Activated CD8-positive, alpha-beta memory T cell treated with anti-CD3 and anti-CD28 coated beads, Interleukin-2, amount 50 U/mL, for 24 hours (primary cell): Measurements from ENCODE around the gene UGT1A7.
"Not testable (repeated sequence)": the region's sequence is repeated elsewhere in the genome, so short reads cannot be mapped to it uniquely, and the experiment has no call there.

Experiments
- DNase-seq: peaks from one replicate; pipeline ENCODE4 v3.0.0-alpha.2; 2020; ENCODE audit errors: extremely low read depth

The UGT1A7 gene

DNA sequence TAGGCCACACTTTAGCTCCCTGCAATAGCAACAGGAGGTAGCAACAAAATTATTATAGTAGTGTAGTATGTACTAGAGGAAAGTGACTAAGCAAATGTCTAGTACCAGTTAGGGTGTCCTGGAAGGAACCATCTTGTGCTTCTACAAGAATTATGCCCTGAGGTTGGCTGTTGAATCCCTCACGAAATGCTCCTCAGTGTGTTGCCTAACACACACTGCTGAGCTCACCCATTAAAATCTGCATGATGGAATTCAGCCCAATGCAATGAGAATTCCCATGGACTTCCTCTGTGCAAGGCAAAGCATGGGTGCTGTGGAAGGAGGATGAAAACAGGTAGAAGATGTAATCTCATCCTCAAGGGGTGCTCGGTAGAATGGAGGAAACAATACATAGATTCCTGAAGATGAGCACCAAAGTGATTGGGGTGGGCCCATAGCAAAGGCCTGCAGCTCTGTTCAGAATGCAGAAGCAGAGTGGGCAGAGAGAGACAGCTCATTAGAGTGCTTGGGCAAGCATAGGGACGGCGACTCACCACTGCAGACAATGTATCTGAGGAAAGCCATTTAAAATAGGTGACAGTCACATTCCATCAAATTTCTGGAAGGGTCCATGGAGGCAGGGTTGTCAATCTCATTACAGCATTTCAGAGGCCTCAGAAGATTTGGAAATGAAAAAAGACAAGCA lies 1.2 kb upstream of the UGT1A7 start:
- no peak for DNase-seq

DNA sequence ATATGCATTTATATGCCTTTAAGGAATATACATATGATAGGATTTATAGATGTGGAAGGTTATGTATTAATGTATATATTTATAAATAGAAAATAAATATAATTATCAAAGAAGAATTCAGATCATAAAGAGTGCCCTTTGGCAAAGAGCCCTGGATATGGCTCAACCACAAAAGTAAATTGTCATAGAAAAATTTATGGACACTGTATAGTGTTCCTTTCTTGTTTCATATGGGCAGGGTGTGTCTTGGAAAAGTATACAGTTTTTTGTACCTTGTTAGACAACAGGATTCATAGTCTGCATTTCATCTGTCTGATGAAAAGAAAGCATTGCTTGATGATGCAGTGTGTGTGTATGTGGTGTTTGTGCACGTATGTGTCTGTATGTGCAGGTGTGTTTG lies 2.9 kb downstream of the UGT1A7 start:
- DNase-seq: no peak

DNA sequence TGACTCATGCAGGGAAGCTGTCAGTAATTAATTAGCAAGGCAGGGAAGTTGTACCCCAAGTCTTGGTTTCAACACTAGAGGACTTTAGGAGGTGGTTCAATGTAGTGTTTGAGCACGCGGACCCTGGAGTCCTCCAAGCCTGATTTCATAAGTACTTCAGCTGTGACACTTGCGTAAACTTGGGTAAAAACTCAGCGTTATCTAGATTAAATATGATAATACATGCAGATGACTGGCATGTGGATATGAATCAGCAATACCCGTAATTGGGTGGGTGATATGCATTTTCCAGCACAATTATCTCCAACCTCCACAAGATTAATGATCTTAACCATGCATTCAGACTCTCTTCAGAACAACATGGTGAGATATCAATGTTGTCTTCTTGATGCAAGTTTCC lies 5.2 kb downstream of the UGT1A7 start:
- no peak for DNase-seq

DNA sequence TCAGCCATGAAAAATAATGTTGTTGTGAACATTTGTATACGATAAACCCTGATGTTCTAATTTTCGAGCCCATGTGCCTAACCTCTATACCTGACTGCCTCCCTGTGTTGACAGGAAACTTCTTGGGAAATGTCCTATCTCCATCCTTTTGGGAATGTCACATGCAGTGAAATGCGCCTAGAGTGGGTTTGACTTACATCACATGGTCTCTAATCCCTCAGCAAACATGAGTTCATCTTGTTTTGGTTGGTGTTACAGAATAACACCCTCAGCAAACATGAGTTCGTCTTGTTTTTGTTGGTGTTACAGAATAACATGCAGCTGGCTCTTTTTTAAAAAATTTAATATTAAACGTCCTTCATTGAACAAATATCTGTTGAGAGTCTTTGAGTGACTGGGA lies 6.6 kb downstream of the UGT1A7 start:
- no peak for DNase-seq

DNA sequence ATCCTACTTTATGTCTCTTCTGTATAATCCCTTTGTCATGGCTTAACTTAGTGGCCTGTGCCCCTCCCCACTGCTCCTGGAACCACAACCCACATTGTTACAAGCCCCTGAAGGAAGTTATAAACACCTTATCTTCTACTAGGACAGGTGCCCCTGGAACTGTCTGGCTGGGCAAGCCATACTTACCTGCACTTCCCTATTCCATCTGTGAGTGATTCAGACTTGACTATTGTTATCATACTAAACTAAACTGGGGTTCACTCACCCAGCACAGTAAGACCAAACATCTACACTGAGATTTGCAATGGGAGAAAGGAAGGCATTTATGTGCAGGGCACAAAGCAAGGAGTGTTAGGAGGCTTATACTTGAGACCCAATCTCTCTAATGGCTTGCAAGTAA lies 7.3 kb downstream of the UGT1A7 start:
- DNase-seq: no peak

DNA sequence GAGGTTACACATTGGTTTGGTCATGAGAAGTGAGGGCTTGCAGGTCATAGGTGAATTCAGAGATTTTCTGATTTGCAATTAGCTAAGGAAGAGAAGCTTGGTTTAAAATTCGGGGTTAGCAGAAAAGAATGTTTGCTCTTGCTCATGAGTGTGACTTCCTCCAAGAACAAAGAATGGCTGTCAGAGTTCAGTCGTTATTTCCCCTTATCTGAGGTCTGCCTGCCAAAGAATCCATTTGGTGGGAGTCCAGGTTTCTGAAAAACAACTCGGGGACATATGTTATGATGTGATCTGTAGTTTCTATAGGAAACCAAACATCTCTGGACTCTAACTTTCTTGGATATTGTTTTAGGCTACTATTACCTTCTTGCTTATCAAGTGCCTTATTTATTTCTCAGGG lies 7.8 kb downstream of the UGT1A7 start:
- no peak for DNase-seq

DNA sequence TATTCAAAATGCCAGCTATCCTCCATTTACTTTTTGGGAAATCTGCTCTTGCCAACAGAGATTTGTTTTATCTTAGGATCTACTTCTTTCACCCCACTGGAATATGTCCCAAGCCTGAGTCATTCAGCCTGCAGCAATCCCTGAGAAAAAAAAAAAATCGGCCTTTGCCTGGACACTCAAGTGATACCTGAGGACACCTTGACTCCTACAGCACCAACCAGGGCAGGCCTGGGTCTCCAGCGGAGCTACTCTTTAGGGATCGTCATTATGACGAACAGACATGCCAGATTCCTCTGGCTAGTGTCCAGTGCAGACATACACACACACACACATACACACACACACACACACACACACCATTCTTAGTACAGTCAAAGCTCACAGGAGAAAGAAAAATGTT lies 8.7 kb downstream of the UGT1A7 start:
- no peak for DNase-seq

DNA sequence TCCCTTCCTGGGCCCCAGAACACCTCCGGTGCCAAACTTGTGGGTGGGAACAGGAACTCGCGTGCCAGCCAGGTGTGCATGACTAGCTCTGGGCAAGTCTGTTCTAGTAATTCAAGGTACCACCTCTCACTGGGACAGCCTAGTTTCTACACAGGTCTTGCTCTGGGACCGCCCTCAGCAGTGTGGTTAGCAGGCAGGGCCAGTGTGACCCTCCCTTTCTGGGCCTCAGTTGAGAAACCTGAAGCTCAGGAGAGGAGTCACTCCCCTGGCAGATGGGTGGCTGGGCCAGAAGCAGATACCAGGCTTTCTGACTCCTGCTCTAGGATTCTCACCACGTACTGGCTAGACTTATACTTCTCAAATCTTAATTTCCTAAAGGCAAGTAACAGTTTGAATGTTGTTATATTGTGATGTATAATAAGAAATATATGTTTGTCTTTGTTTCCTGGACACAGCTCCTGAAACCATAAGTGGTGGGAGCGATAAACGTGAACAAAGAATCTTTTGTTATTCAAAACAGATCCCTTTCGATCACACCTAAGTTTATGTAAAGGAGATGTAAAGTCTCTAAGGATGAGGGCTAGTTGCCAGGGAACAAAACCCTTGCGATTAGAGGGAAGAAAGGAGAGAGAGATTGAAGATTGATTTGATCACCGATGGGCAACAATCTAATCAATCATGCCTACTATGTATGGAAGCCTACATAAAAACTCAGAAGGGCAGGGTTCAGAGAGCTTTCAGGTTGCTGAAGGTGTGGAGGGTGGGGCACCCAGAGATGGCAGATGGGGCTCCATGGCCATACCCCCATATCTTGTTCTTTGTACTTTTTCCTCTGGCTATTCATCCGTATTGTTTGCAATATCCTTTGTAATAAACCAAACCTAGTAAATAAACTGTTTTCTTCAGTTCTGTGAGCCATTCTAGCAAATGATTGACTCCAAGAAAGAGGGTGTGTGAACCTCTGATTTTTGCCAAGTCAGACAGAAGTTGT lies 10.0 kb downstream of the UGT1A7 start:
- DNase-seq: no peak

DNA sequence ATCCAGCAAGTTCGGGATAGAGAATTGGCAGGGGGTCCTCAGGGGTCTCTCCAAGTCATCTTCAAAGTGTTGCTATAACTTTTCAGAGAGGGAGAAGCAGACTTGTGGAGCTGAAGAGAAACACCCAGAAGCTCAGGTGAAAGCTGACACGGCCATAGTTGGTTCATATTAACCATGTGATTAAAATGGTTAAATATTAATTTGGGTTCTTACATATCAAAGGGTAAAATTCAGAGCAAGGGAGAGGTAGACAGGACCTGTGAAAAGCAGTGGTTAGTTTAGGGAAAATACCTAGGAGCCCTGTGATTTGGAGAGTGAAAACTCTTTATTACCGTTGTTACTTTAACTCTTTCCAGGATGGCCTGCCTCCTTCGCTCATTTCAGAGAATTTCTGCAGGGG lies 10.9 kb downstream of the UGT1A7 start, which contains the start of gene UGT1A6:
Gene UGT1A6, plus strand, starts transcription at position 243 of the 400 bp plus-strand sequence. Its CDS starts 115 bp downstream, at position 358.
- no peak for DNase-seq

DNA sequence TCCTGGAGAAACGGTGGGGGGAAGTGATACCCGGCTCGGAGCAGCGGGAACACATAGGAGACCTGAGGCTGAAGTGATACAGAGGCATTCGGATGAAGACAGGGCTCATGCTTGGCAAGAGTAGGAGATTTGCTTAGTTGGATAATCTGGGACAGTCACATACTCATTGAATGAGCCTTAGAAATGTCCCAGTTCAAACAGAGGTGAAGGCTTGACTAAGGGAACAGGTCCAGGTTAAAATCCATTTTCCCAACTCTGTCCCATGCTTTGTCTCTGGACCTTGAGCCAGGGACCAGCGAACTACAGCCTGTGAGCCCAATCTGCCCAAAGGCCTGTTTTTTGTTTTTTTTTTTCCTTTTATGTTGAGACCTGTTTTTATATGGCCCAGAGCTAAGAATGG lies 12.3 kb downstream of the UGT1A7 start:
- DNase-seq: no peak

DNA sequence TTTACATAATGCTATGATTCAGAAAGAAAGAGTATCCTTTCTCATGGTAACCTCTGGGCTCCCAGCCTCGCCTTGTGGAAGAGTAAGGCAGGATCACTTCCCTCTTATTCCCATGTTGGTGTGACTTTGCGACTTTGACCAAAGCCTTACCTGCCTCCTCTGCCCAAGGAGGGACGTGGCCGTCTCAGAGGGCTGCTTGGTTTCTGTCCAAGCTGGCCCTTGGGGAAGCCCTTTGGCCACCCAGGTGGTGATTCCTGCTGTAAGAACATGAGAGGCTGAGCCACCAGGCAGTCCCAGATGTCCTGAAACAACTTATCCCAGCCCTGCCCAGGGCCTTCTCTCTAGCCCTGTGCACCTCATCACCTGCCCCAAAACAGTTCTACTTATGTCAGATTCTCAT lies 17.0 kb downstream of the UGT1A7 start:
- DNase-seq: no peak

DNA sequence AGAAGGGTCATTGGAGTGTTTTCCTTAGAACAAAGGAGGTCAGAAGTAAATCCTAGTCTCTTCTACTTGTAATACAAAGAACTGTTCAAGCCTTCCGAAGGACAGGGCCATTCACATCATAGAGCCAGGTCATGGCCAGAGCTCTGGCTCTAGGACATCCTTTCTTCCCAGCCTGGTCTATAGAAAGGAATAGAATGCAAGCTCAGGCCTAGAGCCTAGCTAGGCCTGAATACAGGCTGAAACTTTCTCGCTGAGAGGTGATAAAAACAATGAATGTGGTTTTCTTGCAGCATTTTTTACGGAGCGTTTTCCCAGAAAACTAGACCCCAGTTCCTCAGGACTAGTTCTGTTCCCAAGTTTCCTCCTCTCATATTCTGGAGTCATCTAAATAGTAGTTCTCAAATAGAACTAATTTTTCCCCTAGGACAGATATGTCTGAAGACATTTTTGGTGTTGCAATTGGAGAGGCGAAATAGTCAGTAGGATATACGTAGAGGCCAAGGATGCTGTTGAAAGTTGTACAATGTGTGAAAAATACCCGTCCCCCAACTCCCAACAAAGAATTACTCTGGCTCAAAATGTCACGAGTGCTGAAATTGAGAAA lies 17.8 kb downstream of the UGT1A7 start:
- DNase-seq: no peak

DNA sequence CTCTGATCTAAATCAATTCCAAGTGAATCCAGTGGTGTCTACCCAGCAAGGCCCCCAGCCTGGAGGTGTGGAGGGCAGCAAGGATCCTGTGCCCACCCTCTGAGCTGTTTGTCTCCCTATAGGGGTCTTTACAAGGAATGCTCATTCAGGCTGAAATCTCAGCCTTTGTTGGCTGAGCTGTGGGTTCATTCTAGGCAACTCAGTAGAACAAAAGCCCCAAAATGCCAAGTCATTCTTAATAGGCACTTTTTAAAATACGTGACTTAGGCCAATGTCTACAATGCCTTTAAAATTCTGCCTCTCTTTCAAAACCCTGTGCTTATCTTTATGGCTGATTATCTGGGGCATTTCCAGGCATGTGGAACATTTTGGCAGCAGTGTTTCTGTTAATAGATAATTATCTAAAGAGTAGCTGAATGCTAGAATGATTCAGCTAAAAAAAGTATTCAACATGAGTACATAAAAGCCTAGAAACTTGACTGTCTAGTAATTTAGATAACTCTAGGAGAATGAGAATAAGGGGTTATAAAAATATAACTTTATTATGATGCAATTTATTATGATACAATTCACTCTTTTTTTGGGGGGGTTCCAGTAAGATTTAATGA lies 18.4 kb downstream of the UGT1A7 start:
- no peak for DNase-seq

DNA sequence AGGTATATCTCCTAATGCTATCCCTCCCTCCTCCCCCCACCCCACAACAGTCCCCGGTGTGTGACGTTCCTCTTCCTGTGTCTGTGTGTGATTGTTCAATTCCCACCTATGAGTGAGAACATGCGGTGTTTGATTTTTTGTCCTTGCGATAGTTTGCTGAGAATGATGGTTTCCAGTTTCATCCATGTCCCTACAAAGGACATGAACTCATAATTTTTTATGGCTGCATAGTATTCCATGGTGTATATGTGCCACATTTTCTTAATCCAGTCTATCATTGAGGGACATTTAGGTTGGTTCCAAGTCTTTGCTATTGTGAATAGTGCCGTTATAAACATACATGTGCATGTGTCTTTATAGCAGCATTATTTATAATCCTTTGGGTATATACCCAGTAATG lies 19.1 kb downstream of the UGT1A7 start:
- not testable (repeated sequence) for DNase-seq

DNA sequence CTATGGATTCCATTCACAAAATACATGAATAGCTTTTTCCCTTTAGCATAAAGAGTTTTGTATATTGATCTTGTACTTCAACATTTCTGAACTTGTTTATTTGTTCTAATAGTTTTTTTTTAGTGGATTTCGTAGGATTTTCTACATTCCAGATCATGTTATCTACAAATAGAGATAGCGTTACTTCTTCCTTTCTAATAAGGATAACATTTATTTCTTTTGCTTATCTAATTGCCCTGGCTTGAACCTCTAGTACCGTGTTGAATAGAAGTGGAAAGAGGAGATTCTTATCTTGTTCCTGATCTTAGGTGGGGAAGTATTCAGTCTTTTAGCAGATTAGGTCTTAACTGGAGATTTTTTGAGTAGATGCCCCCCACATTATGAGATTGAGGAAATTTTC lies 20.5 kb downstream of the UGT1A7 start:
- no peak for DNase-seq

DNA sequence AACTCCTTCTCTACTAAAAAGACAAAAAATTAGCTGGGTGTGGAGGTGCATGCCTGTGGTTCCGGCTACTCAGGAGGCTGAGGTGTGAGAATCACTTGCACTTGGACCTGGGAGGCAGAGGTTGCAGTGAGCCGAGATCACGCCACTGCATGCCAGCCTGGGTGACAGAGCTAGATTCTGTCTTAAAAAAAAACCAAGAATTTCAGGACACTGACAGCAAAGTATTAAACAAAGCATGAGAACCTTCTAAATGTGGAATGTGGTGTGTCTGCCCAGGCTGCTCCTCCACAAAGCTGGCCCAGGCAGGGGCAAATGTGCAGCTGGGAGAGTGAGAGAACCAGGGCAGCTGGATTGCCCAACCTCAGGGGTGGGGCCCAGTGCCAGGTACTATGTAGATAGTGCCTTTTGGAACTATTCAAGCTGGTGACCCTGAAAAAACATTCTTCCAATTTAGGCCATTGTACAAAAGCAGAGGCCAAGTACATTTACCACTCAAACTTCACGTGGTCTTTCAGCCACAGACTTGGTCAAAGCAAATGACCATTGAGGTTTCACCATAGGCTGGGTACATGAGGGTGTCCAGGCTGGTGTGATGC lies 24.3 kb downstream of the UGT1A7 start:
- DNase-seq: no peak

DNA sequence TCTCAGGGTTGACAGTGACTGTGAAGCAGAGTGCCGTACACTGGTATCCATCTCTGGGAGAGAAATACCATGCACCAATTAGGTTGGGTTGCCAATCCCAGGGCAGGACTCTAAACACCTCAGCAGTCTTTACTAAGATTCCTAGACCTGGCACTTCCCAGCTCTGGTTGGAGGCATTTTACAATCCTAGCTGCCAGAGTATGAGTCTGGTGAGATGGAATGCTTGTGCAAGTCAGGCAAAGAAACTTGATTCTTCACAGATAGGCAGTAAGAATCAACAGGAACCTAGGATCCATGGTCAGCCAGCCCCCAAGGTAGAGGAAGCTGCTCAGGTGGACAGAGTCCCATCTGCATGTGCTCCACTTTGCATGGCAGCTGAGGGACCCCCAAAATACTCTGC lies 25.0 kb downstream of the UGT1A7 start:
- DNase-seq: no peak

DNA sequence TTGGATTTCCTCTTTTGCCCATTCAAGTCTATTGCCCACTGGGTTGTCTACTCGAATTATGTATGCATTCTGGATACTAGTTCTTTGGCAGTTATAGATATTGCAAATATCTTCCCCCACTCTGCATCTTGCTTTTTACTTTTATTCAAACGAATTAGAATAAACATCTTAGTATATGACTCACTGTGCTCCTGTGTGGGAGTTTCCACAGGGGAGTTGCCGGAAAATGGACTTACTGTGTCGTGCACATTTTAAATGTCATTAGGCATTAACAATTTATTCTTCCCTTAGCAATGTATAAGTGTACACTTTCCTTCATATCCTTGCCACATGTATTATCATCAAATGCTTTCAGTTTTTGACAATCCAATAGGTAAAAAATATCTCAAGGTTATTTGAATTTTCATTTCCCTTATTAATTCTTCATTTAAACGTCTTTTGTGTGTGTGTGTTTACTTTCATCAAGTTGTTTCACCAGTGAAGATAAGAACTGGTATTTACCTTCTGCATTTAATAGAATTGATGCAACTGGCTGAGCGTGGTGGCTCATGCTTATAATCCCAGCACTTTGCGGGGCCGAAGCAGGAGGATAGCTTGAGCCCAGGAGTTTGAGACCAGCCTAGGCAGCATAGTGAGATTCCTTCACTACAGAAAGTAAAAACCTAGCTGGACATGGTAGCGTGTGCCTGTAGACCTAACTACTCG lies 26.4 kb downstream of the UGT1A7 start:
- DNase-seq: no peak

DNA sequence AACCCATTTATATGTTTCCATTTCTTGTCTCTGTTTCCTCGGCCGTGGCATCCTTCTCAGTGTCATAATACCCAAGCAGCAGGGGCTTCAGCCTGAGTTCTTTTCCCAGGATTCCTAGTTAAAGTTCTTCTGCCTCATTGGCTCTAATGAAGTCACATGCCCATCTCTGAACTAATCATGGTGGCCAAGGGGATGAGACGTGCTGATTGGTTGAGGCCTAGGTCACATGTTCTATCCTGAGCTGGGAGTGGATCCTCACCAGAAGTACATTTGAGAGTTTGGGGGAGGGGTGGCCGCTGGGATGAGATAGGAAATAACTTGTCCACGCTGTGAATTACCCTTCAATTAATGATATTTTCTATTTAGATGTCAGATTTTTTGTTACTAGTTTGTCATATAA lies 27.2 kb downstream of the UGT1A7 start:
- no peak for DNase-seq

DNA sequence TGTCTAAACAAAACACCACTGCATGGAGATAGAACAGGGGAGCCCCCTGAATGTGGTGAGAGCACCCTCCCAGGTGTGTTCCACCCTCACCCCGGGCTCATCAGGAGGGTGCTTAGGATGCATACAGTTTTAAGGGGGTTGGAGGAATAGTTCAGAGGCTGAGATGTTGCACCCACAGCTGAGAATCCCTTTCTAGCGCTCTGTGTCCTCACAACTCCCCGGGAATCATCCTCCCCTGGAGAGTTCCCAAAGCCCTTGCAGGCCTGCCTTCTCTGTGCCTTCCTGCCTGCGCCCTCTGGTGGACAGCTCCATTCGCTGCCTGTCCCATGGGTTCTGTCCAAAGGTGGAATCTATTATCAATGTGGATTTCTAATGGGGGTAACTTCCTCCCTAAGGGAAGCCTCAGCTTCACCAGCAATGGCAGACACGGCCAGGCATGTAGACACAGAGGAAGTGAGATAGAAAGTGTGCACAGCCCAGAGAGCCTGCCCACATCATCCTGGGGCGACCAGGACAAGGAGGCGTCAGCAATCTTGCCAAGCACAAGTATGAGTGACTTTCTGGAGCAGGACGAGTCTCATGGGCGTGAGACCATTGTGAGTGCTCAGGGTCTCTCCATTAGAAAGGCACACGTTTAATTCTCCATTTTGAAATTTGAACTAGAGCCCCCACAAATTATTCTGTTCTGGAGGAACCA lies 29.8 kb downstream of the UGT1A7 start:
- peak; percentile 12 for DNase-seq
